SU-DHL-6 (cell line): Measurements from ENCODE around the gene DCTN2.

ENCODE experiments used
- H2AFZ ChIP-seq: fragments of 200-600 bp; sonication (generic); 2 replicates; pipeline ENCODE4 v1.6.1; 2014; ENCODE audit warnings: low read depth, mild to moderate bottlenecking, moderate library complexity, mixed read lengths, antibody characterized with exemption, low read length; ENCODE audit not compliant: severe bottlenecking
- H3F3A ChIP-seq: fragments of 200-600 bp; shearing (Covaris generic); 2 replicates; pipeline ENCODE4 v1.6.0; 2016; ENCODE audit warnings: antibody characterized with exemption, mild to moderate bottlenecking; ENCODE audit not compliant: insufficient read depth
- H3K27ac ChIP-seq: fragments of 200-600 bp; sonication (generic); 2 replicates; pipeline ENCODE4 v1.5.1; 2016; ENCODE audit warnings: low read depth, mild to moderate bottlenecking, low read length, moderate library complexity, mixed read lengths
- H3K27me3 ChIP-seq: fragments of 200-600 bp; sonication (generic), shearing (Covaris generic); 2 replicates; pipeline ENCODE4 v1.6.0; 2014; ENCODE audit warnings: mild to moderate bottlenecking, low read length
- H3K36me3 ChIP-seq: fragments of 200-600 bp; sonication (generic); 2 replicates; pipeline ENCODE4 v1.6.1; 2014; ENCODE audit warnings: mild to moderate bottlenecking, low read length, mixed read lengths
- H3K4me2 ChIP-seq: fragments of 300-600, 200-600 bp; shearing (Covaris generic), sonication (generic); 2 replicates; pipeline ENCODE4 v1.6.0; 2014; ENCODE audit warnings: low read length, low read depth, mild to moderate bottlenecking; ENCODE audit not compliant: poor library complexity, severe bottlenecking
- H3K4me3 ChIP-seq: fragments of 200-600 bp; sonication (generic); 2 replicates; pipeline ENCODE4 v1.5.1; 2014; ENCODE audit warnings: antibody characterized with exemption, low read length, mild to moderate bottlenecking, mixed read lengths; ENCODE audit not compliant: insufficient read depth, poor library complexity, severe bottlenecking
- H3K79me2 ChIP-seq: fragments of 200-600 bp; sonication (generic); 2 replicates; pipeline ENCODE4 v1.6.1; 2014; ENCODE audit warnings: mild to moderate bottlenecking, low read length, moderate library complexity; ENCODE audit not compliant: insufficient read depth
- H3K9ac ChIP-seq: fragments of 200-600 bp; sonication (generic); 2 replicates; pipeline ENCODE4 v1.7.0; 2014; ENCODE audit warnings: mild to moderate bottlenecking, low read length
- H3K9me2 ChIP-seq: fragments of 200-600 bp; sonication (generic); replicated peaks from 2 replicates; pipeline ENCODE4 v1.6.1; 2014; ENCODE audit warnings: low read length; ENCODE audit not compliant: insufficient read depth
- H3K9me3 ChIP-seq: fragments of 200-600 bp; sonication (generic); 2 replicates; pipeline ENCODE4 v1.6.1; 2014; ENCODE audit warnings: low read length, mixed read lengths; ENCODE audit not compliant: insufficient read depth
- H4K20me1 ChIP-seq: fragments of 200-600 bp; sonication (generic); 2 replicates; pipeline ENCODE4 v1.6.1; 2014; ENCODE audit warnings: low read depth, mild to moderate bottlenecking, antibody characterized with exemption, low read length, moderate library complexity, mixed read lengths
- CTCF ChIP-seq: fragments of 200-600 bp; sonication (generic); IDR thresholded peaks from one replicate; pipeline ENCODE4 v1.5.1; 2017; ENCODE audit warnings: antibody characterized with exemption, mild to moderate bottlenecking, low read length, moderate library complexity; ENCODE audit not compliant: insufficient read depth, poor library complexity, severe bottlenecking
- EZH2phosphoT487 ChIP-seq: fragments of 200-600 bp; sonication (generic), shearing (Covaris generic); conservative IDR thresholded peaks from 2 replicates; pipeline ENCODE4 v1.6.1; 2018; ENCODE audit warnings: mild to moderate bottlenecking, antibody characterized with exemption, low read length, moderate library complexity, mixed read lengths

Gene DCTN2

GRCh38 chr12:57533108-57533507, 13.9 kb downstream of the DCTN2 start:
- H3K9ac ChIP-seq = no peak overlapping the region
- no peaks in the 10 kb centered on the region for H4K20me1 ChIP-seq
- peaks cover 12% of the 10 kb centered on the region; the same call in 1 of the 2 replicates for H3F3A ChIP-seq
- H3K9me3 ChIP-seq = no peaks in the 10 kb centered on the region
- H3K9me2 ChIP-seq = no peaks in the 10 kb centered on the region
- H3K79me2 ChIP-seq = no peaks in the 10 kb centered on the region
- TF ChIP-seq EZH2phosphoT487 (no peak), CTCF (no peak)
- H3K27ac ChIP-seq = no peak overlapping the region
- no peak overlapping the region for H3K4me3 ChIP-seq
- H3K36me3 ChIP-seq = no peaks in the 10 kb centered on the region; the same call in 1 of the 2 replicates
- H3K27me3 ChIP-seq = no peaks in the 10 kb centered on the region
- no peak overlapping the region for H3K4me2 ChIP-seq
- no peak overlapping the region for H2AFZ ChIP-seq

GRCh38 chr12:57531836-57532235, 15.2 kb downstream of the DCTN2 start:
- no peaks in the 10 kb centered on the region; the same call in 1 of the 2 replicates for H3K36me3 ChIP-seq
- H3F3A ChIP-seq = peaks cover 12% of the 10 kb centered on the region; the same call in 1 of the 2 replicates
- H4K20me1 ChIP-seq = no peaks in the 10 kb centered on the region
- H3K79me2 ChIP-seq = no peaks in the 10 kb centered on the region
- no peak overlapping the region for H3K4me2 ChIP-seq
- no peaks in the 10 kb centered on the region for H3K9me3 ChIP-seq
- H2AFZ ChIP-seq = no peak overlapping the region
- TF ChIP-seq EZH2phosphoT487 (no peak), CTCF (no peak)
- no peaks in the 10 kb centered on the region for H3K9me2 ChIP-seq
- H3K27me3 ChIP-seq = no peaks in the 10 kb centered on the region
- H3K9ac ChIP-seq = no peak overlapping the region
- H3K4me3 ChIP-seq = no peak overlapping the region
- H3K27ac ChIP-seq = no peak overlapping the region

- no peaks in the 10 kb centered on the region for H4K20me1 ChIP-seq
- H3K4me2 ChIP-seq = no peak overlapping the region
- H2AFZ ChIP-seq = no peak overlapping the region
- H3K9me3 ChIP-seq = no peaks in the 10 kb centered on the region
- TF ChIP-seq CTCF (no peak), EZH2phosphoT487 (no peak)
- peaks cover 12% of the 10 kb centered on the region; the same call in 1 of the 2 replicates for H3F3A ChIP-seq
- no peaks in the 10 kb centered on the region for H3K79me2 ChIP-seq
- no peak overlapping the region for H3K9ac ChIP-seq
- no peaks in the 10 kb centered on the region; the same call in 1 of the 2 replicates for H3K36me3 ChIP-seq
- H3K4me3 ChIP-seq = no peak overlapping the region
- no peak overlapping the region for H3K27ac ChIP-seq
- H3K9me2 ChIP-seq = no peaks in the 10 kb centered on the region
- H3K27me3 ChIP-seq = no peaks in the 10 kb centered on the region
Observed at GRCh38 chr12:57530396-57531142, 16.4 kb downstream of the DCTN2 start.
